Measurements from ENCODE around the gene SYP. TPM values are rescaled to one million over a fixed set of nuclear protein-coding genes. Genes with fewer than 3 reads are reported as not detected.
A peak's percentile ranks its signal among the peaks of the same experiment; 100 is the strongest.

Gene SYP
- total and polyA plus RNA-seq, 2 experiments from 2014 or later: 0.45 to 1.3 TPM

- Histone ChIP-seq H3K9me3 (ENCODE audit: low read depth) (peaks cover 3% of the 10 kb centered on the region), H3K4me3 (no peak overlapping the region), H3K36me3 (no peaks in the 10 kb centered on the region), H3K27ac (no peak overlapping the region), H3K27me3 (peaks cover 13% of the 10 kb centered on the region), H3K4me1 (ENCODE audit: low read depth) (peaks cover 2% of the 10 kb centered on the region)
- TF ChIP-seq CTCF (IDR thresholded peaks at IDR 0.05; ENCODE audit: low read depth, low read length): no peak
- no peak for DNase-seq (ENCODE audit: low read depth in 1 of 2, low spot score in 1 of 2)
Measured at GRCh38 chrX:49198540-49199314, 1.3 kb downstream of the SYP start.

GRCh38 chrX:49197543-49198087 lies 2.4 kb downstream of the SYP start:
- peaks cover 3% of the 10 kb centered on the region for H3K9me3 ChIP-seq (ENCODE audit: low read depth)
- H3K4me3 ChIP-seq: no peak overlapping the region
- peaks cover 13% of the 10 kb centered on the region for H3K27me3 ChIP-seq
- no peak for TF ChIP-seq CTCF (IDR thresholded peaks at IDR 0.05; ENCODE audit: low read depth, low read length)
- H3K27ac ChIP-seq: no peak overlapping the region
- DNase-seq (ENCODE audit: low read depth in 1 of 2, low spot score in 1 of 2): no peak
- H3K36me3 ChIP-seq: no peaks in the 10 kb centered on the region
- peaks cover 2% of the 10 kb centered on the region for H3K4me1 ChIP-seq (ENCODE audit: low read depth)

- peak in 1 of 2 donors; percentile 7 for DNase-seq (ENCODE audit: low read depth in 1 of 2, low spot score in 1 of 2)
- Histone ChIP-seq H3K36me3 (no peaks in the 10 kb centered on the region), H3K4me1 (ENCODE audit: low read depth) (no peaks in the 10 kb centered on the region), H3K27me3 (peaks cover under 1% of the 10 kb centered on the region), H3K4me3 (no peak overlapping the region), H3K9me3 (ENCODE audit: low read depth) (peaks cover 3% of the 10 kb centered on the region), H3K27ac (no peak overlapping the region)
- TF ChIP-seq CTCF (IDR thresholded peaks at IDR 0.05; ENCODE audit: low read depth, low read length): no peak
Measured at GRCh38 chrX:49193542-49193964, 6.4 kb downstream of the SYP start.

- H3K4me3 ChIP-seq: no peak overlapping the region
- no peaks in the 10 kb centered on the region for H3K4me1 ChIP-seq (ENCODE audit: low read depth)
- peaks cover 3% of the 10 kb centered on the region for H3K9me3 ChIP-seq (ENCODE audit: low read depth)
- H3K27ac ChIP-seq: no peak overlapping the region
- H3K27me3 ChIP-seq: no peaks in the 10 kb centered on the region
- H3K36me3 ChIP-seq: no peaks in the 10 kb centered on the region
- peak; percentile 54 for TF ChIP-seq CTCF (IDR thresholded peaks at IDR 0.05; ENCODE audit: low read depth, low read length)
- DNase-seq (ENCODE audit: low read depth in 1 of 2, low spot score in 1 of 2): peak in 1 of 2 donors; percentile 56
Measured at GRCh38 chrX:49192722-49193328, 7.2 kb downstream of the SYP start.

GRCh38 chrX:49191574-49192011 lies 8.4 kb downstream of the SYP start:
- H3K27ac ChIP-seq: peak overlapping the region; percentile 90
- H3K9me3 ChIP-seq (ENCODE audit: low read depth): no peaks in the 10 kb centered on the region

More at GRCh38 chrX:49191574-49192011, 8.4 kb downstream of the SYP start:
- Histone ChIP-seq H3K27me3 (no peaks in the 10 kb centered on the region), H3K36me3 (no peaks in the 10 kb centered on the region), H3K4me3 (peak overlapping the region; percentile 56), H3K4me1 (ENCODE audit: low read depth) (no peaks in the 10 kb centered on the region)
- no peak for DNase-seq (ENCODE audit: low read depth in 1 of 2, low spot score in 1 of 2)
- TF ChIP-seq CTCF (IDR thresholded peaks at IDR 0.05; ENCODE audit: low read depth, low read length): no peak
